HG03558 (cell line): ENCODE data around the gene TBC1D8.

Experiments
- ATAC-seq: cut with Tn5 transposase; IDR thresholded peaks from one replicate; pipeline ENCODE4 v1.9.1; 2021; ENCODE audit warnings: moderate number of reproducible peaks; ENCODE audit not compliant: unreplicated experiment; ENCODE audit errors: extremely low read depth

The TBC1D8 gene

GRCh38 chr2:101140237-101140636 is 10.9 kb downstream of the TBC1D8 start:
- ATAC-seq, result no peak

- ATAC-seq, result no peak
These were observed 11.7 kb downstream of the TBC1D8 start for GRCh38 chr2:101139495-101139894.

GRCh38 chr2:101135412-101136296 is 15.5 kb downstream of the TBC1D8 start:
- no peak for ATAC-seq

- ATAC-seq, result no peak
These were observed 17.6 kb downstream of the TBC1D8 start for GRCh38 chr2:101133492-101134100.

GRCh38 chr2:101132202-101132601 is 19.0 kb downstream of the TBC1D8 start:
- no peak for ATAC-seq

- ATAC-seq, result no peak
These were observed 21.1 kb downstream of the TBC1D8 start for GRCh38 chr2:101130081-101130480.

- no peak for ATAC-seq
These were observed 23.7 kb downstream of the TBC1D8 start for GRCh38 chr2:101127319-101128056.

- no peak for ATAC-seq
These were observed 25.4 kb downstream of the TBC1D8 start for GRCh38 chr2:101125808-101126207.

- ATAC-seq, result no peak
These were observed 25.8 kb downstream of the TBC1D8 start for GRCh38 chr2:101125374-101125773.

- no peak for ATAC-seq
These were observed 26.4 kb downstream of the TBC1D8 start for GRCh38 chr2:101124643-101125366.

- no peak for ATAC-seq
These were observed 27.2 kb downstream of the TBC1D8 start for GRCh38 chr2:101123795-101124471.

- ATAC-seq, result no peak
These were observed 30.0 kb downstream of the TBC1D8 start for GRCh38 chr2:101121174-101121573.

GRCh38 chr2:101120124-101120996 is 30.8 kb downstream of the TBC1D8 start:
- ATAC-seq, result no peak

GRCh38 chr2:101119431-101119830 is 31.8 kb downstream of the TBC1D8 start:
- ATAC-seq, result no peak

- no peak for ATAC-seq
These were observed 34.2 kb downstream of the TBC1D8 start for GRCh38 chr2:101116841-101117552.

- no peak for ATAC-seq
These were observed 34.8 kb downstream of the TBC1D8 start for GRCh38 chr2:101116348-101116747.

GRCh38 chr2:101115664-101116063 is 35.5 kb downstream of the TBC1D8 start:
- ATAC-seq, result no peak

GRCh38 chr2:101114815-101115214 is 36.4 kb downstream of the TBC1D8 start:
- ATAC-seq, result no peak
